ENCODE measurements around the gene ZNF865. TPM values are rescaled to one million over a fixed set of nuclear protein-coding genes. Genes with fewer than 3 reads are reported as not detected.

ZNF865 gene
- total RNA-seq, 2 experiments from 2014 or later = 3.0 to 11.3 TPM

- Histone ChIP-seq H3K4me3 (ENCODE audit: low read depth, low read length, poor library complexity, severe bottlenecking) (no peak overlapping the region), H3K4me1 (ENCODE audit: insufficient read depth, low read length, poor library complexity, severe bottlenecking) (no peaks in the 10 kb centered on the region), H3K9me3 (ENCODE audit: low read length) (no peaks in the 10 kb centered on the region), H3K79me2 (ENCODE audit: insufficient read depth, low read depth, low read length) (no peaks in the 10 kb centered on the region), H3K4me2 (ENCODE audit: low read length) (no peak overlapping the region), H3K27ac (ENCODE audit: low read depth, low read length, poor library complexity, severe bottlenecking) (no peak overlapping the region), H3K36me3 (ENCODE audit: insufficient read depth, low read length) (peaks cover 40% of the 10 kb centered on the region), H3K9me2 (ENCODE audit: insufficient read depth, low read length) (no peaks in the 10 kb centered on the region), H2AFZ (ENCODE audit: low read length) (no peak overlapping the region), H4K20me1 (ENCODE audit: insufficient read depth, low read length) (no peaks in the 10 kb centered on the region)
- TF ChIP-seq EZH2phosphoT487 (IDR thresholded peaks at IDR 0.05; ENCODE audit: borderline replicate concordance, low read depth, low read length) = no peak
- no peak for TF ChIP-seq CTCF (conservative IDR thresholded peaks at IDR 0.05; ENCODE audit: low read length)
- BruUV-seq (replicated peaks) = no TSS peak
- ChIA-PET POLR2A (no interaction called here), CTCF (ENCODE audit: unreplicated experiment) (no interaction called here)
- DNase-seq (ENCODE audit: low spot score) = no peak
- intact Hi-C loops (cut with micrococcal nuclease; ENCODE audit: unreplicated experiment) = no loop called here
Observed at GRCh38 chr19:55616395-55616875, 11.0 kb downstream of the ZNF865 start.

- Histone ChIP-seq H4K20me1 (ENCODE audit: insufficient read depth, low read length) (no peaks in the 10 kb centered on the region), H3K9me2 (ENCODE audit: insufficient read depth, low read length) (no peaks in the 10 kb centered on the region), H3K4me2 (ENCODE audit: low read length) (no peak overlapping the region), H3K27ac (ENCODE audit: low read depth, low read length, poor library complexity, severe bottlenecking) (no peak overlapping the region), H3K4me3 (ENCODE audit: low read depth, low read length, poor library complexity, severe bottlenecking) (no peak overlapping the region), H3K79me2 (ENCODE audit: insufficient read depth, low read depth, low read length) (no peaks in the 10 kb centered on the region), H3K36me3 (ENCODE audit: insufficient read depth, low read length) (peaks cover 40% of the 10 kb centered on the region), H3K4me1 (ENCODE audit: insufficient read depth, low read length, poor library complexity, severe bottlenecking) (no peaks in the 10 kb centered on the region), H3K9me3 (ENCODE audit: low read length) (no peaks in the 10 kb centered on the region), H2AFZ (ENCODE audit: low read length) (no peak overlapping the region)
- no TSS peak for BruUV-seq (replicated peaks)
- TF ChIP-seq EZH2phosphoT487 (IDR thresholded peaks at IDR 0.05; ENCODE audit: borderline replicate concordance, low read depth, low read length) (no peak), CTCF (conservative IDR thresholded peaks at IDR 0.05; ENCODE audit: low read length) (no peak)
- CTCF ChIA-PET (ENCODE audit: unreplicated experiment) = no interaction called here
- POLR2A ChIA-PET = no interaction called here
- intact Hi-C loops (cut with micrococcal nuclease; ENCODE audit: unreplicated experiment) = no loop called here
- DNase-seq (ENCODE audit: low spot score) = no peak
Observed at GRCh38 chr19:55617426-55617825, 12.0 kb downstream of the ZNF865 start.

- peaks cover 40% of the 10 kb centered on the region for H3K36me3 ChIP-seq (ENCODE audit: insufficient read depth, low read length)
- POLR2A ChIA-PET = no interaction called here
- H4K20me1 ChIP-seq (ENCODE audit: insufficient read depth, low read length) = no peaks in the 10 kb centered on the region
- no TSS peak for BruUV-seq (replicated peaks)
- peaks cover under 1% of the 10 kb centered on the region for H3K4me1 ChIP-seq (ENCODE audit: insufficient read depth, low read length, poor library complexity, severe bottlenecking)
- DNase-seq (ENCODE audit: low spot score) = no peak
- TF ChIP-seq EZH2phosphoT487 (IDR thresholded peaks at IDR 0.05; ENCODE audit: borderline replicate concordance, low read depth, low read length) (no peak), CTCF (conservative IDR thresholded peaks at IDR 0.05; ENCODE audit: low read length) (no peak)
- no peak overlapping the region for H3K27ac ChIP-seq (ENCODE audit: low read depth, low read length, poor library complexity, severe bottlenecking)
- no peaks in the 10 kb centered on the region for H3K9me3 ChIP-seq (ENCODE audit: low read length)
- H2AFZ ChIP-seq (ENCODE audit: low read length) = no peak overlapping the region
- CTCF ChIA-PET (ENCODE audit: unreplicated experiment) = no interaction called here
- no peaks in the 10 kb centered on the region for H3K79me2 ChIP-seq (ENCODE audit: insufficient read depth, low read depth, low read length)
- H3K9me2 ChIP-seq (ENCODE audit: insufficient read depth, low read length) = no peaks in the 10 kb centered on the region
- no peak overlapping the region for H3K4me3 ChIP-seq (ENCODE audit: low read depth, low read length, poor library complexity, severe bottlenecking)
- no peak overlapping the region for H3K4me2 ChIP-seq (ENCODE audit: low read length)
- intact Hi-C loops (cut with micrococcal nuclease; ENCODE audit: unreplicated experiment) = no loop called here
Observed at GRCh38 chr19:55618426-55618825, 13.0 kb downstream of the ZNF865 start.

Data from OCI-LY7 (cell line).